ENCODE data around the gene KBTBD7. TPM values are rescaled to one million over a fixed set of nuclear protein-coding genes. Genes with fewer than 3 reads are reported as not detected.

The KBTBD7 gene
- total RNA-seq, 1 experiment from 2014 or later: 6.2 TPM

- BruUV-seq (replicated peaks): no TSS peak
- Histone ChIP-seq H3K4me3 (replicated peaks in 1 of 2; ENCODE audit: low read depth in 1 of 2, low read length in 2 of 2) (no peak overlapping the region), H3K9me3 (ENCODE audit: control insufficient read depth in 1 of 2, insufficient read depth in 1 of 2, low read depth in 1 of 2, low read length in 2 of 2) (no peaks in the 10 kb centered on the region), H3K79me2 (ENCODE audit: insufficient read depth, low read length) (no peaks in the 10 kb centered on the region), H3K27ac (ENCODE audit: low read depth, low read length) (no peak overlapping the region), H2AFZ (ENCODE audit: low read depth, low read length, poor library complexity, severe bottlenecking) (no peak overlapping the region), H3K9ac (ENCODE audit: low read length) (no peak overlapping the region), H3K4me2 (ENCODE audit: low read length) (no peak overlapping the region), H4K20me1 (ENCODE audit: insufficient read depth) (no peaks in the 10 kb centered on the region), H3K9me2 (ENCODE audit: insufficient read depth) (no peaks in the 10 kb centered on the region), H3K27me3 (ENCODE audit: insufficient read depth, low read length) (no peaks in the 10 kb centered on the region), H3K36me3 (ENCODE audit: control insufficient read depth in 1 of 2, insufficient read depth in 2 of 2, low read length in 2 of 2) (no peaks in the 10 kb centered on the region), H3K4me1 (ENCODE audit: control insufficient read depth in 1 of 2, insufficient read depth in 2 of 2, low read length in 2 of 2) (no peaks in the 10 kb centered on the region)
- ChIA-PET CTCF (no interaction called here), RAD21 (ENCODE audit: low non-redundant PET in 1 of 2, low total read pairs in 2 of 2, uncharacterized antibody in 2 of 2, unreplicated experiment in 2 of 2) (no interaction called here), POLR2A (no interaction called here)
- intact Hi-C loops (cut with micrococcal nuclease): no loop called here
- ATAC-seq (no peak), DNase-seq (ENCODE audit: low read depth, low spot score) (no peak)
- TF ChIP-seq SRF (IDR thresholded peaks at IDR 0.05; ENCODE audit: low read depth): no peak
These were observed 35.2 kb downstream of the KBTBD7 start for GRCh38 chr13:41159174-41159573.

GRCh38 chr13:41157048-41157717 lies 37.2 kb downstream of the KBTBD7 start:
- ChIA-PET POLR2A (no interaction called here), RAD21 (ENCODE audit: low non-redundant PET in 1 of 2, low total read pairs in 2 of 2, uncharacterized antibody in 2 of 2, unreplicated experiment in 2 of 2) (no interaction called here), CTCF (no interaction called here)
- intact Hi-C loops (cut with micrococcal nuclease): no loop called here
- Histone ChIP-seq H3K4me3 (replicated peaks in 1 of 2; ENCODE audit: low read depth in 1 of 2, low read length in 2 of 2) (no peak overlapping the region), H3K27me3 (ENCODE audit: insufficient read depth, low read length) (no peaks in the 10 kb centered on the region), H4K20me1 (ENCODE audit: insufficient read depth) (no peaks in the 10 kb centered on the region), H3K36me3 (ENCODE audit: control insufficient read depth in 1 of 2, insufficient read depth in 2 of 2, low read length in 2 of 2) (no peaks in the 10 kb centered on the region), H3K4me2 (ENCODE audit: low read length) (no peak overlapping the region), H2AFZ (ENCODE audit: low read depth, low read length, poor library complexity, severe bottlenecking) (no peak overlapping the region), H3K9ac (ENCODE audit: low read length) (no peak overlapping the region), H3K9me2 (ENCODE audit: insufficient read depth) (no peaks in the 10 kb centered on the region), H3K4me1 (ENCODE audit: control insufficient read depth in 1 of 2, insufficient read depth in 2 of 2, low read length in 2 of 2) (no peaks in the 10 kb centered on the region), H3K27ac (ENCODE audit: low read depth, low read length) (no peak overlapping the region), H3K79me2 (ENCODE audit: insufficient read depth, low read length) (no peaks in the 10 kb centered on the region), H3K9me3 (ENCODE audit: control insufficient read depth in 1 of 2, insufficient read depth in 1 of 2, low read depth in 1 of 2, low read length in 2 of 2) (peaks cover 3 to 8% of the 10 kb centered on the region in 2 experiments; a peak in 3 of 4 replicates)
- DNase-seq (ENCODE audit: low read depth, low spot score): no peak
- BruUV-seq (replicated peaks): no TSS peak
- TF ChIP-seq YY1 (IDR thresholded peaks at IDR 0.05; ENCODE audit: extremely low read depth, insufficient replicate concordance, low read depth, low read length) (no peak), EZH2phosphoT487 (IDR thresholded peaks at IDR 0.05; ENCODE audit: borderline replicate concordance) (no peak), FOSL1 (IDR thresholded peaks at IDR 0.05; ENCODE audit: low read depth) (no peak), TCF7L2 (IDR thresholded peaks at IDR 0.05; ENCODE audit: borderline replicate concordance, extremely low read depth, insufficient read depth, insufficient read length) (no peak), JUND (IDR thresholded peaks at IDR 0.05) (no peak), EGR1 (IDR thresholded peaks at IDR 0.05; ENCODE audit: low read depth) (no peak), MAX (IDR thresholded peaks at IDR 0.05) (no peak), POLR2A (IDR thresholded peaks at IDR 0.05; ENCODE audit: borderline replicate concordance, extremely low read depth, insufficient read depth, insufficient read length) (no peak), RAD21 (IDR thresholded peaks at IDR 0.05; ENCODE audit: low read depth) (no peak), REST (IDR thresholded peaks at IDR 0.05; ENCODE audit: low read depth) (no peak), CBX3 (IDR thresholded peaks at IDR 0.05; ENCODE audit: low read depth) (no peak), SP1 (IDR thresholded peaks at IDR 0.05; ENCODE audit: low read depth) (no peak), ZNF274 (IDR thresholded peaks at IDR 0.05; ENCODE audit: low read depth, low read length) (no peak), SRF (IDR thresholded peaks at IDR 0.05; ENCODE audit: low read depth) (no peak)
- no peak for ATAC-seq

All from HCT116 (cell line).